ENCODE data around the gene TSPAN13. TPM values are rescaled to one million over a fixed set of nuclear protein-coding genes. Genes with fewer than 3 reads are reported as not detected.

The TSPAN13 gene
- total RNA-seq, 1 donor from 2014 or later = 112 TPM

DNA sequence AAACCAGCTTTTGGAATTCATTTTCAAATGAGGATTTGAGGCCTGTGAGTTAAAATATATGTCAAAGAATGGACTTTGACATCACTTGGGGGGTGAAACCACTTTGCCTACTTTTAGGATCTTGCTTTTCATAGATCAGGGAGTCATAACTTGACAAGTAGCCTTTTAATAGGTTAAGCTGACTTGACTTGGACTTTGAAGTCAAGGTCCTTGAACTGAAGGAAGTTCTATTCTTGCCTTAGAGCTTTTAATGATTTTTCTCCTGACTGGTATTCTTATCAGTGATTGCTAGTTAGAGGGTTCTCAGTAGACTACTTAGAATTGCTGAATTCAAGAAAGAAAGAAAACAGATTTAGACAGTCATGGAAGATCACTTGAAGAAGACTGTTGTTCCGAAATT, 33.6 kb downstream of the TSPAN13 start:
- H3K36me3 Mint-ChIP-seq (ENCODE audit: insufficient read depth) = peaks cover 19% of the 10 kb centered on the region
- peak overlapping the region; percentile 3 for H3K27ac Mint-ChIP-seq
- no peak overlapping the region for H3K4me3 Mint-ChIP-seq (ENCODE audit: low read depth)
- no peak for TF ChIP-seq CTCF (IDR thresholded peaks at IDR 0.05; ENCODE audit: unreplicated experiment)
- no peaks in the 10 kb centered on the region for H3K9me3 Mint-ChIP-seq (ENCODE audit: low read depth)
- DNase-seq (ENCODE audit: low spot score, unreplicated experiment) = no peak
- peaks cover 7% of the 10 kb centered on the region for H3K4me1 Mint-ChIP-seq (ENCODE audit: low read depth)
- H3K27me3 Mint-ChIP-seq = no peaks in the 10 kb centered on the region

GRCh38 chr7:16791071-16791470, 37.5 kb downstream of the TSPAN13 start:
- H3K9me3 Mint-ChIP-seq (ENCODE audit: low read depth) = no peaks in the 10 kb centered on the region
- H3K27me3 Mint-ChIP-seq = no peaks in the 10 kb centered on the region
- H3K27ac Mint-ChIP-seq = no peak overlapping the region
- peaks cover 11% of the 10 kb centered on the region for H3K36me3 Mint-ChIP-seq (ENCODE audit: insufficient read depth)
- no peak overlapping the region for H3K4me3 Mint-ChIP-seq (ENCODE audit: low read depth)
- no peak for TF ChIP-seq CTCF (IDR thresholded peaks at IDR 0.05; ENCODE audit: unreplicated experiment)
- no peak for DNase-seq (ENCODE audit: low spot score, unreplicated experiment)
- H3K4me1 Mint-ChIP-seq (ENCODE audit: low read depth) = peaks cover 3% of the 10 kb centered on the region

- H3K27me3 Mint-ChIP-seq = no peaks in the 10 kb centered on the region
- peaks cover 2% of the 10 kb centered on the region for H3K4me1 Mint-ChIP-seq (ENCODE audit: low read depth)
- no peak overlapping the region for H3K4me3 Mint-ChIP-seq (ENCODE audit: low read depth)
- H3K36me3 Mint-ChIP-seq (ENCODE audit: insufficient read depth) = peaks cover 10% of the 10 kb centered on the region
- peak overlapping the region; percentile 15 for H3K27ac Mint-ChIP-seq
- no peaks in the 10 kb centered on the region for H3K9me3 Mint-ChIP-seq (ENCODE audit: low read depth)
- TF ChIP-seq CTCF (IDR thresholded peaks at IDR 0.05; ENCODE audit: unreplicated experiment) = no peak
- DNase-seq (ENCODE audit: low spot score, unreplicated experiment) = no peak
Measured at GRCh38 chr7:16791905-16792698, 38.5 kb downstream of the TSPAN13 start.

- Mint-ChIP-seq H3K9me3 (ENCODE audit: low read depth) (no peaks in the 10 kb centered on the region), H3K36me3 (ENCODE audit: insufficient read depth) (peaks cover 2% of the 10 kb centered on the region), H3K4me1 (ENCODE audit: low read depth) (peaks cover 2% of the 10 kb centered on the region), H3K27ac (no peak overlapping the region), H3K4me3 (ENCODE audit: low read depth) (no peak overlapping the region), H3K27me3 (no peaks in the 10 kb centered on the region)
- DNase-seq (ENCODE audit: low spot score, unreplicated experiment) = no peak
- no peak for TF ChIP-seq CTCF (IDR thresholded peaks at IDR 0.05; ENCODE audit: unreplicated experiment)
Measured at GRCh38 chr7:16794986-16795385, 41.4 kb downstream of the TSPAN13 start.

DNA sequence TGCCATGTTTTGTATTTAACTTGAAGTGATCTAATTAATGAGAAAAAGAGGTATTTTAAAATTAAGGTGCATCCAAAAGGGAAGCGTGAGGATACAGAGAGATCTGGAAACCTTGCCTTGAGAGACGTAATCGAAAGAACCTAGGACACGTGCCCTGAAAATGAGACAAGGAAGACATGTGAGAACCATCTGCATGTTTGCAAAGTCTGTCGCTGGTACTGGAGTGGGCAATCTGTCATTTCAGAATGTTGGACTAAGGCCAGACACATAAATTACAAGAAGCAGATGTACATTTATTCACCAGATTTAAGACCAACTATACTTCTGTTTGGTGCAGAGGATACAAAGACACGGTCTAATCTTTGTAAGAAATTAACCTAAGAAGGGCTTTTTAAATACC, 42.1 kb downstream of the TSPAN13 start:
- Mint-ChIP-seq H3K36me3 (ENCODE audit: insufficient read depth) (peaks cover 2% of the 10 kb centered on the region), H3K9me3 (ENCODE audit: low read depth) (no peaks in the 10 kb centered on the region), H3K4me1 (ENCODE audit: low read depth) (peaks cover 2% of the 10 kb centered on the region), H3K27ac (no peak overlapping the region), H3K27me3 (no peaks in the 10 kb centered on the region), H3K4me3 (ENCODE audit: low read depth) (no peak overlapping the region)
- DNase-seq (ENCODE audit: low spot score, unreplicated experiment) = no peak
- no peak for TF ChIP-seq CTCF (IDR thresholded peaks at IDR 0.05; ENCODE audit: unreplicated experiment)
